GM23248 (cell line): ENCODE data around the gene AP3B1. TPM values are rescaled to one million over a fixed set of nuclear protein-coding genes. Genes with fewer than 3 reads are reported as not detected.
A peak's percentile ranks its signal among the peaks of the same experiment; 100 is the strongest.

ENCODE experiments used
- DNase-seq: peaks from one replicate; pipeline ENCODE4 v3.0.0-alpha.2; 2015
- H2AFZ ChIP-seq: fragments of 200-600 bp; sonication (generic); 2 replicates; pipeline ENCODE4 v1.6.1; 2016; ENCODE audit warnings: antibody characterized with exemption
- H3F3A ChIP-seq: fragments of 200-600 bp; sonication (generic); 2 replicates; pipeline ENCODE4 v1.6.1; 2016; ENCODE audit warnings: mild to moderate bottlenecking, antibody characterized with exemption, mixed run types; ENCODE audit not compliant: insufficient read depth
- H3K27ac ChIP-seq: fragments of 200-600 bp; sonication (generic); 2 replicates; pipeline ENCODE4 v1.5.1; 2016; ENCODE audit warnings: mild to moderate bottlenecking
- H3K27me3 ChIP-seq: fragments of 200-600 bp; sonication (generic); replicated peaks from 2 replicates; pipeline ENCODE4 v1.6.1; 2016; ENCODE audit warnings: mild to moderate bottlenecking; ENCODE audit not compliant: insufficient read depth
- H3K36me3 ChIP-seq: fragments of 200-600 bp; sonication (generic); 2 replicates; pipeline ENCODE4 v1.6.1; 2016; ENCODE audit warnings: low read depth, mild to moderate bottlenecking
- H3K4me1 ChIP-seq: fragments of 200-600 bp; sonication (generic); 2 replicates; pipeline ENCODE4 v1.6.1; 2016; ENCODE audit warnings: mild to moderate bottlenecking; ENCODE audit not compliant: insufficient read depth
- H3K4me2 ChIP-seq: fragments of 200-600 bp; sonication (generic); one replicate; pipeline ENCODE4 v1.6.1; 2016; ENCODE audit warnings: mild to moderate bottlenecking; ENCODE audit not compliant: unreplicated experiment
- H3K4me3 ChIP-seq: fragments of 200-600 bp; sonication (generic); 2 replicates; pipeline ENCODE4 v1.5.1; 2016; ENCODE audit warnings: mild to moderate bottlenecking
- H3K79me2 ChIP-seq: fragments of 200-600 bp; sonication (generic); 2 replicates; pipeline ENCODE4 v1.6.1; 2016; ENCODE audit warnings: mild to moderate bottlenecking; ENCODE audit not compliant: insufficient read depth
- H3K9ac ChIP-seq: fragments of 200-600 bp; sonication (generic); 2 replicates; pipeline ENCODE4 v1.6.1; 2016; ENCODE audit warnings: mild to moderate bottlenecking
- H3K9me2 ChIP-seq: fragments of 200-600 bp; sonication (generic); 2 replicates; pipeline ENCODE4 v1.6.1; 2016; ENCODE audit warnings: mixed run types, mild to moderate bottlenecking, moderate library complexity; ENCODE audit not compliant: insufficient read depth
- H3K9me3 ChIP-seq: fragments of 200-600 bp; sonication (generic); one replicate; pipeline ENCODE4 v1.6.1; 2017; ENCODE audit warnings: low read depth
- H4K20me1 ChIP-seq: fragments of 200-600 bp; sonication (generic); 2 replicates; pipeline ENCODE4 v1.6.0; 2016; ENCODE audit not compliant: insufficient read depth
- EZH2 ChIP-seq: fragments of 200-600 bp; sonication (generic); IDR thresholded peaks from 2 replicates; pipeline ENCODE4 v1.6.1; 2018; ENCODE audit warnings: antibody characterized with exemption, mild to moderate bottlenecking; ENCODE audit not compliant: insufficient read depth, poor library complexity, severe bottlenecking
- EZH2phosphoT487 ChIP-seq: fragments of 200-600 bp; sonication (generic); IDR thresholded peaks from 2 replicates; pipeline ENCODE4 v1.6.1; 2018; ENCODE audit warnings: antibody characterized with exemption, moderate library complexity, mild to moderate bottlenecking, low read depth; ENCODE audit not compliant: insufficient read depth
- WGBS, 2 experiments: methylation state at CpG; one replicate each; pipeline ENCODE4 v1.1.6; 2015 to 2017; ENCODE audit warnings: low lambda C conversion rate in 2 of 2, low coverage in 1 of 2; ENCODE audit errors: missing lambda C conversion rate in 2 of 2; 5-methylcytosine and 5-hydroxymethylcytosine counted together
- in situ Hi-C: fragments of 300-500 bp; cut with MboI; formaldehyde crosslinking; loops from 2 replicates; pipeline ENCODE4 v1.15.0; 2020
- polyA plus RNA-seq: library from polyadenylated mRNA; unstranded; fragments of >200 nt; fragmentation: Nextera tagmentation; extraction: Ambion mirVana; gene quantifications from 2 replicates; pipeline ENCODE4 v1.2.1, GENCODE V29; 2016
- total RNA-seq: library from RNA; depleted of rRNA; stranded (reverse); fragments of >200 nt; shearing (Covaris generic); gene quantifications from 2 replicates; pipeline ENCODE4 v1.2.3, GENCODE V29; 2014

Gene AP3B1
- total and polyA plus RNA-seq, 2 experiments from 2014 or later: 40.3 to 49.7 TPM

GRCh38 chr5:78288246-78288645 is 6.3 kb downstream of the AP3B1 start:
- Histone ChIP-seq H3F3A (peaks cover 32% of the 10 kb centered on the region), H3K4me2 (peak overlapping the region; percentile 89), H3K79me2 (peaks cover 98% of the 10 kb centered on the region), H3K4me1 (peaks cover 38% of the 10 kb centered on the region), H3K9me3 (no peaks in the 10 kb centered on the region), H2AFZ (peak overlapping the region; percentile 24; the same call in 1 of the 2 replicates), H3K4me3 (peak overlapping the region; percentile 64), H3K9me2 (no peaks in the 10 kb centered on the region), H3K36me3 (no peaks in the 10 kb centered on the region), H3K27me3 (no peaks in the 10 kb centered on the region), H3K9ac (peak overlapping the region; percentile 61; the same call in 1 of the 2 replicates), H3K27ac (peak overlapping the region; percentile 73), H4K20me1 (no peaks in the 10 kb centered on the region)
- 68 to 70% methylated on average over 3 of the region's 3 CpGs for WGBS, 2 experiments
- in situ Hi-C loops: no loop called here
- peak; percentile 21 for DNase-seq
- TF ChIP-seq EZH2: no peak

DNA sequence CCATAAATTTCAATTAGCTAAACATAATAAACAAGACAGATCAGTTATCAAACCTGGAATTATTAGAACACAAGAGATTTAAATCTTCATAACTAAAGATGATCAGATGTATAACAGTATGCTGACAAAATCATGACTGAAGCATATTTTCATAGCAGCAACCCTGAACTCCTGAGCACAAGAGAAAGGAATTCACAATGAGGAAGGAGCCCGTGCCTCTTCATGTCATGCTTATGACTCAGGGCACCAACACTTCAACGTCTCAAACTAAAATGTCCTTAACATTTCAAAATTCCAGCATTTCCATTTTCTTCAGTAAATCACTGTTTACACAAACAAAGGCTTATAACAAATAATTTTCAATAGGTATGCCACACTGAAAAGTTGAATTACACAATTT is 6.7 kb downstream of the AP3B1 start:
- H3K9ac ChIP-seq: peak overlapping the region; percentile 61
- H2AFZ ChIP-seq: peak overlapping the region; percentile 24; the same call in 1 of the 2 replicates
- 2 to 3% methylated on average over 2 of the region's 2 CpGs for WGBS, 2 experiments
- H3F3A ChIP-seq: peaks cover 32% of the 10 kb centered on the region
- no peaks in the 10 kb centered on the region for H3K9me3 ChIP-seq
- peak overlapping the region; percentile 64 for H3K4me3 ChIP-seq
- no peaks in the 10 kb centered on the region for H3K36me3 ChIP-seq
- peaks cover 98% of the 10 kb centered on the region for H3K79me2 ChIP-seq
- peak overlapping the region; percentile 73 for H3K27ac ChIP-seq
- TF ChIP-seq EZH2 (no peak), EZH2phosphoT487 (no peak)
- peak; percentile 94 for DNase-seq
- H3K4me2 ChIP-seq: peak overlapping the region; percentile 89
- no peaks in the 10 kb centered on the region for H3K9me2 ChIP-seq
- H3K4me1 ChIP-seq: peaks cover 36% of the 10 kb centered on the region
- no peaks in the 10 kb centered on the region for H4K20me1 ChIP-seq
- in situ Hi-C loops: no loop called here
- no peaks in the 10 kb centered on the region for H3K27me3 ChIP-seq

DNA sequence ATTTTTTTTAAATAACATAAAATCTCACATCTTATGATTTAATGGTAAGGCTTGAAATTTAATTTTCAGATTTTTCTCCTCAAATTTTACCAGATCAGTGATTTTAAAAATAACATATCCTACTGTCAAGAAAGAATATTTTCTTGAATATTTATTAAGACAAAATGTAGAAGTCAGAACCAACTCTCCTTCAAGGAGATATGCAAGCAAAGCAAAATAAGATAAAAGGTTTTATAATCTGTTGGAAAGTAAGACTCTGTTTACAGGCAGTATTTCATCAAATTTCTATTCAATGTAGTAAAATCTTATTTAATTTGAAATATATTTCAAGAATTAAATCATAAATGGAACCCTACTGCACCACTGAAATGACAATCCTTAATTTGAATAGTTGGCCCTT is 7.3 kb downstream of the AP3B1 start:
- Histone ChIP-seq H2AFZ (no peak overlapping the region; the same call in 1 of the 2 replicates), H4K20me1 (no peaks in the 10 kb centered on the region), H3K27ac (peak overlapping the region; percentile 73)

GRCh38 chr5:78286290-78286689 is 8.2 kb downstream of the AP3B1 start:
- Histone ChIP-seq H2AFZ (no peak overlapping the region), H3K4me2 (no peak overlapping the region), H3K4me1 (peaks cover 36% of the 10 kb centered on the region), H3K9ac (no peak overlapping the region), H3K4me3 (no peak overlapping the region), H3K27me3 (no peaks in the 10 kb centered on the region), H3K79me2 (peaks cover 98% of the 10 kb centered on the region), H3F3A (peaks cover 32% of the 10 kb centered on the region), H3K27ac (no peak overlapping the region), H3K9me2 (no peaks in the 10 kb centered on the region), H3K36me3 (no peaks in the 10 kb centered on the region), H4K20me1 (no peaks in the 10 kb centered on the region), H3K9me3 (no peaks in the 10 kb centered on the region)
- DNase-seq: no peak
- in situ Hi-C loops: no loop called here
- TF ChIP-seq EZH2phosphoT487: no peak
- no peak for TF ChIP-seq EZH2
- 100% methylated on average over 1 of the region's 1 CpG for WGBS, 2 experiments

More for the DNA sequence above, 7.3 kb downstream of the AP3B1 start:
- Histone ChIP-seq H3K4me1 (peaks cover 36% of the 10 kb centered on the region), H3K4me2 (peak overlapping the region; percentile 89), H3K79me2 (peaks cover 98% of the 10 kb centered on the region), H3K36me3 (no peaks in the 10 kb centered on the region), H3K27me3 (no peaks in the 10 kb centered on the region), H3K9ac (peak overlapping the region; percentile 61), H3F3A (peaks cover 32% of the 10 kb centered on the region), H3K4me3 (peak overlapping the region; percentile 64), H3K9me2 (no peaks in the 10 kb centered on the region), H3K9me3 (no peaks in the 10 kb centered on the region)
- in situ Hi-C loops: no loop called here
- no peak for DNase-seq
- TF ChIP-seq EZH2 (no peak), EZH2phosphoT487 (no peak)

- Histone ChIP-seq H3K27ac (no peak overlapping the region), H3K4me2 (no peak overlapping the region), H4K20me1 (no peaks in the 10 kb centered on the region), H3K9me2 (no peaks in the 10 kb centered on the region), H3K4me1 (peaks cover 26% of the 10 kb centered on the region), H3K4me3 (no peak overlapping the region), H3K27me3 (no peaks in the 10 kb centered on the region), H3K36me3 (no peaks in the 10 kb centered on the region; the same call in 1 of the 2 replicates), H3K79me2 (peaks cover 96% of the 10 kb centered on the region), H3K9me3 (no peaks in the 10 kb centered on the region), H3F3A (peaks cover 20% of the 10 kb centered on the region), H2AFZ (no peak overlapping the region), H3K9ac (no peak overlapping the region)
- TF ChIP-seq EZH2 (no peak), EZH2phosphoT487 (no peak)
- 95 to 100% methylated on average over 1 of the region's 1 CpG for WGBS, 2 experiments
- in situ Hi-C loops: no loop called here
- DNase-seq: no peak
These were observed 10.7 kb downstream of the AP3B1 start for GRCh38 chr5:78283802-78284201.
